Panc1 (cell line): Measurements from ENCODE around the gene WDR64. TPM values are rescaled to one million over a fixed set of nuclear protein-coding genes. Genes with fewer than 3 reads are reported as not detected.

Experiments used
- ATAC-seq: fragments of 200-7000 bp; cut with Tn5 transposase; 2 replicates; pipeline ENCODE4 v1.9.1; 2020; ENCODE audit warnings: mild to moderate bottlenecking, moderate library complexity
- BruUV-seq: library from RNA; stranded (reverse); fragments of 400-500 nt; replicated peaks from 2 replicates; lab custom pipeline; 2021; lab: Mats Ljungman, UMichigan
- CTCF ChIA-PET: fragments of 300-600 bp; sonication (Branson Sonifier 250); formaldehyde crosslinking; loops from one replicate; lab custom pipeline; 2022; ENCODE audit warnings: antibody characterized with exemption; lab: Charles Lee
- POLR2A ChIA-PET: fragments of 300-600 bp; sonication (Branson Sonifier 250); formaldehyde crosslinking; loops from one replicate; lab custom pipeline; 2022; ENCODE audit warnings: antibody characterized with exemption; lab: Charles Lee
- DNase-seq: peaks from one replicate; pipeline ENCODE4 v3.0.0-alpha.2; 2010; ENCODE audit warnings: low read depth, low spot score
- H3K27ac ChIP-seq: 2 replicates; pipeline ENCODE4 v1.5.1; 2011; ENCODE audit warnings: mild to moderate bottlenecking, low read length, inconsistent platforms
- H3K27me3 ChIP-seq: fragments of 200-500 bp; sonication (Bioruptor generic); 2 replicates; pipeline ENCODE4 v1.6.0; 2014; ENCODE audit warnings: low read length, inconsistent platforms; ENCODE audit not compliant: control insufficient read depth, insufficient read depth
- H3K36me3 ChIP-seq: fragments of 200-500 bp; sonication (Bioruptor generic); 2 replicates; pipeline ENCODE4 v1.5.1; 2014; ENCODE audit warnings: inconsistent platforms, mild to moderate bottlenecking, low read length, moderate library complexity; ENCODE audit not compliant: control insufficient read depth, insufficient read depth
- H3K4me1 ChIP-seq: 2 replicates; pipeline ENCODE4 v1.5.1; 2011; ENCODE audit warnings: inconsistent platforms, mild to moderate bottlenecking, low read length, moderate library complexity; ENCODE audit not compliant: control insufficient read depth, insufficient read depth
- H3K4me3 ChIP-seq, 2 experiments: 2 replicates each; pipeline ENCODE4 v1.5.1; 2011 to 2012; ENCODE audit warnings: low read depth in 2 of 2, low read length in 2 of 2, mild to moderate bottlenecking in 2 of 2, inconsistent platforms in 1 of 2, moderate library complexity in 1 of 2
- H3K9me3 ChIP-seq: fragments of 200-500 bp; sonication (Bioruptor generic); 2 replicates; pipeline ENCODE4 v1.5.1; 2014; ENCODE audit warnings: low read depth, mild to moderate bottlenecking, inconsistent platforms, low read length, moderate library complexity; ENCODE audit not compliant: control insufficient read depth, insufficient read depth
- CTCF ChIP-seq: fragments of 450-650 bp; IDR thresholded peaks from 2 replicates; pipeline ENCODE4 v1.5.1; 2017; ENCODE audit warnings: mild to moderate bottlenecking
- POLR2AphosphoS5 ChIP-seq: IDR thresholded peaks from 2 replicates; pipeline ENCODE4 v1.6.1; 2012; ENCODE audit warnings: mild to moderate bottlenecking, low read depth, low read length, moderate library complexity
- REST ChIP-seq, 2 experiments: IDR thresholded peaks; 2 replicates each; pipeline ENCODE4 v1.6.1; 2011 to 2012; ENCODE audit warnings: low read depth in 2 of 2, control low read depth in 1 of 2, low read length in 1 of 2, mild to moderate bottlenecking in 1 of 2, moderate library complexity in 1 of 2; ENCODE audit not compliant: insufficient read depth in 1 of 2
- SIN3A ChIP-seq: IDR thresholded peaks from 2 replicates; pipeline ENCODE4 v1.6.1; 2012; ENCODE audit warnings: low read depth, mild to moderate bottlenecking, low read length, moderate library complexity, borderline replicate concordance; ENCODE audit not compliant: insufficient read depth
- TCF7L2 ChIP-seq: IDR thresholded peaks from 2 replicates; pipeline ENCODE4 v1.6.1; 2011; ENCODE audit warnings: mild to moderate bottlenecking, low read depth, low read length, inconsistent platforms
- in situ Hi-C: cut with HindIII; loops from 2 replicates; pipeline ENCODE4 v1.10.0; 2016; ENCODE audit warnings: low sequenced_read_pairs, low pct_unique_long_range_greater_than_20kb
- intact Hi-C: fragments of 100-400 bp; cut with micrococcal nuclease; formaldehyde crosslinking; loops from one replicate; pipeline ENCODE4 v1.10.0; 2022; ENCODE audit not compliant: unreplicated experiment
- total RNA-seq: library from RNA; stranded (reverse); gene quantifications from one replicate; pipeline ENCODE4 v1.2.1, GENCODE V29; 2021; ENCODE audit not compliant: unreplicated experiment

The WDR64 gene
- total RNA-seq, 1 experiment from 2014 or later, result not detected

- H3K4me3 ChIP-seq, result no peak overlapping the region
- CTCF ChIA-PET, result no interaction called here
- H3K36me3 ChIP-seq, result no peaks in the 10 kb centered on the region
- H3K27ac ChIP-seq, result no peak overlapping the region
- in situ Hi-C loops (no loop called here), intact Hi-C loops (no loop called here)
- H3K9me3 ChIP-seq, result no peaks in the 10 kb centered on the region
- 0 out of 2 replicates have a peak, but pooled peaks cover 4% of the 10 kb centered on the region for H3K4me1 ChIP-seq
- BruUV-seq, result no TSS peak
- ATAC-seq (no peak), DNase-seq (no peak)
- TF ChIP-seq CTCF, result no peak
- TF ChIP-seq SIN3A, result no peak
- TF ChIP-seq REST (IDR thresholded peaks at IDR 0.05; ENCODE audit: insufficient read depth in 1 of 2, low read depth in 2 of 2, low read length in 1 of 2), result no peak
- no peak for TF ChIP-seq TCF7L2
- no peak for TF ChIP-seq POLR2AphosphoS5
- POLR2A ChIA-PET, result no interaction called here
- H3K27me3 ChIP-seq, result no peaks in the 10 kb centered on the region
Measured at GRCh38 chr1:241817956-241818612, 166.0 kb downstream of the WDR64 start.

GRCh38 chr1:241819340-241819866 is 167.3 kb downstream of the WDR64 start:
- Histone ChIP-seq H3K9me3 (no peaks in the 10 kb centered on the region), H3K36me3 (no peaks in the 10 kb centered on the region), H3K27me3 (no peaks in the 10 kb centered on the region), H3K27ac (no peak overlapping the region), H3K4me3 (no peak overlapping the region), H3K4me1 (0 out of 2 replicates have a peak, but pooled peaks cover 4% of the 10 kb centered on the region)
- DNase-seq, result no peak
- intact Hi-C loops, result no loop called here
- POLR2A ChIA-PET, result no interaction called here
- no peak for ATAC-seq
- CTCF ChIA-PET, result no interaction called here
- in situ Hi-C loops, result no loop called here
- TF ChIP-seq REST (IDR thresholded peaks at IDR 0.05; ENCODE audit: insufficient read depth in 1 of 2, low read depth in 2 of 2, low read length in 1 of 2) (no peak), CTCF (no peak), TCF7L2 (no peak), POLR2AphosphoS5 (no peak), SIN3A (no peak)
- no TSS peak for BruUV-seq
